ENCODE measurements around the gene CLCNKA. TPM values are rescaled to one million over a fixed set of nuclear protein-coding genes. Genes with fewer than 3 reads are reported as not detected.

CLCNKA gene
- polyA plus RNA-seq, 1 of the 3 experiments (the other 2 are of a cell fraction), result 0.03 TPM

- WGBS (ENCODE audit: low lambda C conversion rate), result 8% methylated on average over 1 of the region's 1 CpG
- H3K9me3 ChIP-seq, result no peaks in the 10 kb centered on the region
- H3K4me1 ChIP-seq (ENCODE audit: control insufficient read depth in 1 of 2, insufficient read depth in 2 of 2, low read depth in 1 of 2, low read length in 1 of 2), result no peaks in the 10 kb centered on the region
- no peaks in the 10 kb centered on the region for H3K9me2 ChIP-seq
- no peaks in the 10 kb centered on the region for H4K20me1 ChIP-seq (ENCODE audit: insufficient read depth)
- H3K79me2 ChIP-seq (ENCODE audit: insufficient read depth), result no peaks in the 10 kb centered on the region
- ChIA-PET CTCF (interaction anchor here (0.7 to 1.0 kb wide), 2 partner anchors 90 to 192 kb away, joined by 3 read pairs; partner anchors contain the start of gene FAM131C), POLR2A (no interaction called here)
- H3F3A ChIP-seq (replicated peaks; ENCODE audit: insufficient read depth), result no peaks in the 10 kb centered on the region
- no peak overlapping the region; the same call in 1 of the 2 replicates for H2AFZ ChIP-seq (ENCODE audit: low read depth)
- H3K36me3 ChIP-seq (replicated peaks in 1 of 2; ENCODE audit: control insufficient read depth in 1 of 2, insufficient read depth in 2 of 2, low read length in 1 of 2), result no peaks in the 10 kb centered on the region
- no peak overlapping the region for H3K4me3 ChIP-seq (ENCODE audit: low read depth in 2 of 2, low read length in 1 of 2)
- no peak overlapping the region for H3K9ac ChIP-seq
- H3K27ac ChIP-seq (ENCODE audit: low read depth in 2 of 2, low read length in 1 of 2), result no peak overlapping the region
- no peaks in the 10 kb centered on the region for H3K27me3 ChIP-seq (ENCODE audit: insufficient read depth)
- H3K4me2 ChIP-seq, result no peak overlapping the region
- DNase-seq, result no peak
- TF ChIP-seq JUND (IDR thresholded peaks at IDR 0.05), result no peak
- TF ChIP-seq EZH2phosphoT487 (IDR thresholded peaks at IDR 0.05; ENCODE audit: borderline replicate concordance, low read depth), result no peak
- no peak for TF ChIP-seq FOXM1 (IDR thresholded peaks at IDR 0.05; ENCODE audit: low read depth)
- TF ChIP-seq RXRA (IDR thresholded peaks at IDR 0.05; ENCODE audit: borderline replicate concordance, low read depth), result no peak
- TF ChIP-seq TCF12 (IDR thresholded peaks at IDR 0.05), result no peak
- TF ChIP-seq USF2 (IDR thresholded peaks at IDR 0.05; ENCODE audit: borderline replicate concordance, low read depth, low read length), result no peak
- TF ChIP-seq CHD2 (IDR thresholded peaks at IDR 0.05; ENCODE audit: low read length, partially characterized antibody), result no peak
- TF ChIP-seq MEF2A (IDR thresholded peaks at IDR 0.05; ENCODE audit: borderline replicate concordance, low read depth), result no peak
These were observed 38.6 kb upstream of the CLCNKA start for GRCh38 chr1:15983275-15983674.

GRCh38 chr1:15985611-15986297 is 36.1 kb upstream of the CLCNKA start:
- Histone ChIP-seq H2AFZ (ENCODE audit: low read depth) (no peak overlapping the region), H3K4me1 (ENCODE audit: control insufficient read depth in 1 of 2, insufficient read depth in 2 of 2, low read depth in 1 of 2, low read length in 1 of 2) (no peaks in the 10 kb centered on the region), H3K9ac (no peak overlapping the region), H4K20me1 (ENCODE audit: insufficient read depth) (no peaks in the 10 kb centered on the region), H3K4me3 (ENCODE audit: low read depth in 2 of 2, low read length in 1 of 2) (no peak overlapping the region), H3K4me2 (no peak overlapping the region), H3K9me3 (no peaks in the 10 kb centered on the region), H3F3A (replicated peaks; ENCODE audit: insufficient read depth) (no peaks in the 10 kb centered on the region), H3K27me3 (ENCODE audit: insufficient read depth) (no peaks in the 10 kb centered on the region), H3K9me2 (no peaks in the 10 kb centered on the region), H3K79me2 (ENCODE audit: insufficient read depth) (no peaks in the 10 kb centered on the region), H3K36me3 (replicated peaks in 1 of 2; ENCODE audit: control insufficient read depth in 1 of 2, insufficient read depth in 2 of 2, low read length in 1 of 2) (no peaks in the 10 kb centered on the region), H3K27ac (ENCODE audit: low read depth in 2 of 2, low read length in 1 of 2) (no peak overlapping the region)
- POLR2A ChIA-PET, result no interaction called here
- TF ChIP-seq EZH2phosphoT487 (IDR thresholded peaks at IDR 0.05; ENCODE audit: borderline replicate concordance, low read depth), result no peak
- no peak for TF ChIP-seq PBX3 (IDR thresholded peaks at IDR 0.05)
- no peak for TF ChIP-seq JUND (IDR thresholded peaks at IDR 0.05)
- TF ChIP-seq GATA2 (CRISPR knock-in tag; IDR thresholded peaks at IDR 0.05), result no peak
- no peak for TF ChIP-seq IRF3 (IDR thresholded peaks at IDR 0.05; ENCODE audit: low read depth, low read length)
- TF ChIP-seq REST (IDR thresholded peaks at IDR 0.05; ENCODE audit: low read depth, low read length), result no peak
- no peak for TF ChIP-seq MEF2A (IDR thresholded peaks at IDR 0.05; ENCODE audit: borderline replicate concordance, low read depth)
- TF ChIP-seq USF2 (IDR thresholded peaks at IDR 0.05; ENCODE audit: borderline replicate concordance, low read depth, low read length), result no peak
- no peak for TF ChIP-seq GABPA (IDR thresholded peaks at IDR 0.05; ENCODE audit: low read depth)
- no peak for TF ChIP-seq TEAD4 (IDR thresholded peaks at IDR 0.05; ENCODE audit: borderline replicate concordance, insufficient read depth)
- TF ChIP-seq MXI1 (IDR thresholded peaks at IDR 0.05; ENCODE audit: low read depth, low read length), result no peak
- no peak for TF ChIP-seq EP300 (IDR thresholded peaks at IDR 0.05; ENCODE audit: borderline replicate concordance in 1 of 2, low read depth in 1 of 2, low read length in 1 of 2)
- no peak for TF ChIP-seq POLR2AphosphoS5 (IDR thresholded peaks at IDR 0.05; ENCODE audit: low read depth, low read length)
- CTCF ChIA-PET, result interaction anchor here (0.6 to 1.7 kb wide), 3 partner anchors 9 to 170 kb away, joined by 3 to 8 read pairs (median 3); partner anchors contain the start of gene SRARP
- WGBS (ENCODE audit: low lambda C conversion rate), result 51% methylated on average over 5 of the region's 5 CpGs
- DNase-seq, result no peak
